Ishikawa (cell line): ENCODE results near the gene PLBD1.

Source experiments
- CEBPB ChIP-seq: IDR thresholded peaks from 2 replicates; pipeline ENCODE4 v1.6.1; 2012
- EGR1 ChIP-seq: IDR thresholded peaks from 2 replicates; pipeline ENCODE4 v1.6.1; 2012
- EP300 ChIP-seq: IDR thresholded peaks from 2 replicates; pipeline ENCODE4 v1.6.1; 2012; ENCODE audit warnings: borderline replicate concordance
- FOXM1 ChIP-seq: IDR thresholded peaks from 2 replicates; pipeline ENCODE4 v1.6.1; 2012; ENCODE audit warnings: low read depth, borderline replicate concordance
- NFIC ChIP-seq: IDR thresholded peaks from 2 replicates; pipeline ENCODE4 v1.6.1; 2012
- RAD21 ChIP-seq: IDR thresholded peaks from 2 replicates; pipeline ENCODE4 v1.6.1; 2012; ENCODE audit warnings: low read depth
- TAF1 ChIP-seq: IDR thresholded peaks from 2 replicates; pipeline ENCODE4 v1.6.1; 2012; ENCODE audit warnings: low read depth, mild to moderate bottlenecking
- YY1 ChIP-seq: IDR thresholded peaks from 2 replicates; pipeline ENCODE4 v1.6.1; 2012; ENCODE audit warnings: low read depth
- TF ChIP-seq, protein P1 (sequence below): IDR thresholded peaks from 2 replicates; pipeline ENCODE4 v1.6.1; 2012; ENCODE audit warnings: low read depth, mild to moderate bottlenecking
- TF ChIP-seq, protein P2 (sequence below): IDR thresholded peaks from 2 replicates; pipeline ENCODE4 v1.6.1; 2012
- TF ChIP-seq, protein P3 (sequence below): IDR thresholded peaks from 2 replicates; pipeline ENCODE4 v1.6.1; 2012

DNA sequence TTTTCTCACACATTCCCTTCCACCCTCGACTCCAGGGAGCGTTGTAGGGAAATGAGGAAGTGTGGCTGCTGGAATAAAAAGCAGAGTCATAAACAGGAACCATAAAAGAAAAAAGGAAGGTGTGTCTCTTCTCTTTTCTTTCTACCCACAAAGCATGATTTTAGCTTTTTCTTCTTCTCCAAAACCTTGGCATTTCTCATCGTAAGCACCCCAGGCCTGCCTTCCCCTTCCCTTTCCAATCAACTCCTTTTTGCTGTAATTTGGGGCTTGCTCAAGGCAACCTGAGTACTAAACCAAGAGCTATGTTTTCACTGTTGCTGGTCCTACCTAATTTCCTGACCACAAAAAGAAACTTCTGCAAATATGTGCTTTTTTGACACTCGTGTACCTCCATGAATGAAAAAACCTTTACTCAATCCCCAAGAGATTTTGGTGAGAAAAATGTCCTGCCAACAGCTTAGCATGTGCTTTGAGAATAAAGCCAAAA, 9.2 kb downstream of the PLBD1 start:
- TF ChIP-seq TAF1 (no peak), FOXM1 (no peak), RAD21 (no peak), EP300 (no peak), CEBPB (no peak), YY1 (no peak), NFIC (no peak), EGR1 (no peak)
- TF ChIP-seq, protein P1, sequence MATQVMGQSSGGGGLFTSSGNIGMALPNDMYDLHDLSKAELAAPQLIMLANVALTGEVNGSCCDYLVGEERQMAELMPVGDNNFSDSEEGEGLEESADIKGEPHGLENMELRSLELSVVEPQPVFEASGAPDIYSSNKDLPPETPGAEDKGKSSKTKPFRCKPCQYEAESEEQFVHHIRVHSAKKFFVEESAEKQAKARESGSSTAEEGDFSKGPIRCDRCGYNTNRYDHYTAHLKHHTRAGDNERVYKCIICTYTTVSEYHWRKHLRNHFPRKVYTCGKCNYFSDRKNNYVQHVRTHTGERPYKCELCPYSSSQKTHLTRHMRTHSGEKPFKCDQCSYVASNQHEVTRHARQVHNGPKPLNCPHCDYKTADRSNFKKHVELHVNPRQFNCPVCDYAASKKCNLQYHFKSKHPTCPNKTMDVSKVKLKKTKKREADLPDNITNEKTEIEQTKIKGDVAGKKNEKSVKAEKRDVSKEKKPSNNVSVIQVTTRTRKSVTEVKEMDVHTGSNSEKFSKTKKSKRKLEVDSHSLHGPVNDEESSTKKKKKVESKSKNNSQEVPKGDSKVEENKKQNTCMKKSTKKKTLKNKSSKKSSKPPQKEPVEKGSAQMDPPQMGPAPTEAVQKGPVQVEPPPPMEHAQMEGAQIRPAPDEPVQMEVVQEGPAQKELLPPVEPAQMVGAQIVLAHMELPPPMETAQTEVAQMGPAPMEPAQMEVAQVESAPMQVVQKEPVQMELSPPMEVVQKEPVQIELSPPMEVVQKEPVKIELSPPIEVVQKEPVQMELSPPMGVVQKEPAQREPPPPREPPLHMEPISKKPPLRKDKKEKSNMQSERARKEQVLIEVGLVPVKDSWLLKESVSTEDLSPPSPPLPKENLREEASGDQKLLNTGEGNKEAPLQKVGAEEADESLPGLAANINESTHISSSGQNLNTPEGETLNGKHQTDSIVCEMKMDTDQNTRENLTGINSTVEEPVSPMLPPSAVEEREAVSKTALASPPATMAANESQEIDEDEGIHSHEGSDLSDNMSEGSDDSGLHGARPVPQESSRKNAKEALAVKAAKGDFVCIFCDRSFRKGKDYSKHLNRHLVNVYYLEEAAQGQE: no peak
- TF ChIP-seq, protein P2, sequence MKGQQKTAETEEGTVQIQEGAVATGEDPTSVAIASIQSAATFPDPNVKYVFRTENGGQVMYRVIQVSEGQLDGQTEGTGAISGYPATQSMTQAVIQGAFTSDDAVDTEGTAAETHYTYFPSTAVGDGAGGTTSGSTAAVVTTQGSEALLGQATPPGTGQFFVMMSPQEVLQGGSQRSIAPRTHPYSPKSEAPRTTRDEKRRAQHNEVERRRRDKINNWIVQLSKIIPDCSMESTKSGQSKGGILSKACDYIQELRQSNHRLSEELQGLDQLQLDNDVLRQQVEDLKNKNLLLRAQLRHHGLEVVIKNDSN: no peak
- TF ChIP-seq, protein P3, sequence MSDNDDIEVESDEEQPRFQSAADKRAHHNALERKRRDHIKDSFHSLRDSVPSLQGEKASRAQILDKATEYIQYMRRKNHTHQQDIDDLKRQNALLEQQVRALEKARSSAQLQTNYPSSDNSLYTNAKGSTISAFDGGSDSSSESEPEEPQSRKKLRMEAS: no peak
